Measurements from ENCODE around the gene FUNDC2.

FUNDC2 gene

GRCh38 chrX:155071694-155072280 lies 45.1 kb downstream of the FUNDC2 start:
- Histone ChIP-seq H3K9ac (ENCODE audit: low read length) (peak overlapping the region; percentile 87), H3K9me3 (ENCODE audit: control insufficient read depth, low read length) (no peaks in the 10 kb centered on the region), H3K27me3 (replicated peaks; ENCODE audit: control insufficient read depth, insufficient read depth, low read length) (no peaks in the 10 kb centered on the region), H3K4me1 (ENCODE audit: control insufficient read depth, insufficient read depth, low read length) (peaks cover 25% of the 10 kb centered on the region), H3K36me3 (ENCODE audit: control insufficient read depth, insufficient read depth, low read length, severe bottlenecking) (peaks cover 2% of the 10 kb centered on the region), H3K4me3 (ENCODE audit: low read length) (peak overlapping the region; percentile 89)
- DNase-seq (ENCODE audit: low read depth) = peak; percentile 17

GRCh38 chrX:155086202-155086840 lies 59.7 kb downstream of the FUNDC2 start:
- peak; percentile 50 for DNase-seq (ENCODE audit: low read depth)
- Histone ChIP-seq H3K27me3 (replicated peaks; ENCODE audit: control insufficient read depth, insufficient read depth, low read length) (no peaks in the 10 kb centered on the region), H3K36me3 (ENCODE audit: control insufficient read depth, insufficient read depth, low read length, severe bottlenecking) (peaks cover 12% of the 10 kb centered on the region), H3K4me3 (ENCODE audit: low read length) (no peak overlapping the region), H3K9ac (ENCODE audit: low read length) (no peak overlapping the region), H3K9me3 (ENCODE audit: control insufficient read depth, low read length) (no peaks in the 10 kb centered on the region), H3K4me1 (ENCODE audit: control insufficient read depth, insufficient read depth, low read length) (no peaks in the 10 kb centered on the region)

- H3K9me3 ChIP-seq (ENCODE audit: control insufficient read depth, low read length) = no peaks in the 10 kb centered on the region
- H3K27me3 ChIP-seq (replicated peaks; ENCODE audit: control insufficient read depth, insufficient read depth, low read length) = no peaks in the 10 kb centered on the region
- no peak overlapping the region for H3K9ac ChIP-seq (ENCODE audit: low read length)
- no peak overlapping the region for H3K4me3 ChIP-seq (ENCODE audit: low read length)
- peaks cover 13% of the 10 kb centered on the region for H3K36me3 ChIP-seq (ENCODE audit: control insufficient read depth, insufficient read depth, low read length, severe bottlenecking)
- no peak for DNase-seq (ENCODE audit: low read depth)
- no peaks in the 10 kb centered on the region for H3K4me1 ChIP-seq (ENCODE audit: control insufficient read depth, insufficient read depth, low read length)
Measured at GRCh38 chrX:155086961-155087735, 60.5 kb downstream of the FUNDC2 start.

GRCh38 chrX:155094468-155095061 lies 67.9 kb downstream of the FUNDC2 start:
- no peaks in the 10 kb centered on the region for H3K9me3 ChIP-seq (ENCODE audit: control insufficient read depth, low read length)
- DNase-seq (ENCODE audit: low read depth) = peak; percentile 66
- H3K36me3 ChIP-seq (ENCODE audit: control insufficient read depth, insufficient read depth, low read length, severe bottlenecking) = peaks cover 18% of the 10 kb centered on the region
- H3K27me3 ChIP-seq (replicated peaks; ENCODE audit: control insufficient read depth, insufficient read depth, low read length) = no peaks in the 10 kb centered on the region
- H3K4me1 ChIP-seq (ENCODE audit: control insufficient read depth, insufficient read depth, low read length) = no peaks in the 10 kb centered on the region
- no peak overlapping the region for H3K4me3 ChIP-seq (ENCODE audit: low read length)
- H3K9ac ChIP-seq (ENCODE audit: low read length) = no peak overlapping the region

- no peaks in the 10 kb centered on the region for H3K9me3 ChIP-seq (ENCODE audit: control insufficient read depth, low read length)
Measured at GRCh38 chrX:155105919-155106318, 79.3 kb downstream of the FUNDC2 start.

GRCh38 chrX:155108427-155108826 lies 81.8 kb downstream of the FUNDC2 start:
- peaks cover 6% of the 10 kb centered on the region for H3K36me3 ChIP-seq (ENCODE audit: control insufficient read depth, insufficient read depth, low read length, severe bottlenecking)
- peaks cover 8% of the 10 kb centered on the region for H3K4me1 ChIP-seq (ENCODE audit: control insufficient read depth, insufficient read depth, low read length)
- H3K9me3 ChIP-seq (ENCODE audit: control insufficient read depth, low read length) = peaks cover 6% of the 10 kb centered on the region
- DNase-seq (ENCODE audit: low read depth) = no peak
- no peaks in the 10 kb centered on the region for H3K27me3 ChIP-seq (replicated peaks; ENCODE audit: control insufficient read depth, insufficient read depth, low read length)
- H3K4me3 ChIP-seq (ENCODE audit: low read length) = no peak overlapping the region
- no peak overlapping the region for H3K9ac ChIP-seq (ENCODE audit: low read length)

More at GRCh38 chrX:155105919-155106318, 79.3 kb downstream of the FUNDC2 start:
- no peak for DNase-seq (ENCODE audit: low read depth)
- Histone ChIP-seq H3K9ac (ENCODE audit: low read length) (no peak overlapping the region), H3K36me3 (ENCODE audit: control insufficient read depth, insufficient read depth, low read length, severe bottlenecking) (peaks cover 9% of the 10 kb centered on the region), H3K4me1 (ENCODE audit: control insufficient read depth, insufficient read depth, low read length) (peaks cover 8% of the 10 kb centered on the region), H3K4me3 (ENCODE audit: low read length) (no peak overlapping the region), H3K27me3 (replicated peaks; ENCODE audit: control insufficient read depth, insufficient read depth, low read length) (no peaks in the 10 kb centered on the region)
